ENCODE measurements around the gene BMPR1A. TPM values are rescaled to one million over a fixed set of nuclear protein-coding genes. Genes with fewer than 3 reads are reported as not detected.
"Not testable (repeated sequence)": the region's sequence is repeated elsewhere in the genome, so short reads cannot be mapped to it uniquely, and the experiment has no call there.

The BMPR1A gene
- total and polyA plus RNA-seq, 4 donors: 3.8 to 66.2 (median 19.7) TPM

- Histone ChIP-seq H3K36me3 (ENCODE audit: control insufficient read depth in 4 of 4, insufficient read depth in 4 of 4, low read length in 4 of 4) (peaks cover 0 to 3% (median 0%) of the 10 kb centered on the region in 4 donors), H3K9me3 (ENCODE audit: control insufficient read depth in 4 of 4, insufficient read depth in 3 of 4, low read length in 3 of 4) (no peaks in the 10 kb centered on the region), H3K27me3 (ENCODE audit: control insufficient read depth in 3 of 3, insufficient read depth in 3 of 3, low read length in 2 of 3) (no peaks in the 10 kb centered on the region), H3K27ac (ENCODE audit: low read depth in 1 of 2, low read length in 1 of 2) (no peak overlapping the region), H3K4me1 (ENCODE audit: control insufficient read depth in 5 of 5, insufficient read depth in 5 of 5, low read length in 5 of 5) (peaks cover 0 to 30% (median 4%) of the 10 kb centered on the region in 5 donors), H3K9ac (ENCODE audit: insufficient read depth in 1 of 2, low read length in 2 of 2) (no peak overlapping the region), H3K4me3 (no peak overlapping the region)
- ATAC-seq (ENCODE audit: insufficient read depth, low FRiP score): no peak
- no peak for TF ChIP-seq CTCF (IDR thresholded peaks at IDR 0.05; ENCODE audit: control extremely low read depth, extremely low read depth)
- 90 to 96% methylated on average over 1 of the region's 1 CpG for WGBS, 2 donors
- DNase-seq: no peak
These were observed 94.1 kb downstream of the BMPR1A start for GRCh38 chr10:86850481-86850880.

- peak overlapping the region in 1 of 2 donors; percentile 17 for H3K27ac ChIP-seq (ENCODE audit: low read depth in 1 of 2, low read length in 1 of 2)
- DNase-seq (peak; percentile 77 to 97 (median 95)), ATAC-seq (ENCODE audit: insufficient read depth, low FRiP score) (peak; percentile 34)
- H3K4me3 ChIP-seq: no peak overlapping the region
- peaks cover 0 to 5% (median 2%) of the 10 kb centered on the region in 4 donors for H3K36me3 ChIP-seq (ENCODE audit: control insufficient read depth in 4 of 4, insufficient read depth in 4 of 4, low read length in 4 of 4)
- no peaks in the 10 kb centered on the region for H3K9me3 ChIP-seq (ENCODE audit: control insufficient read depth in 4 of 4, insufficient read depth in 3 of 4, low read length in 3 of 4)
- H3K4me1 ChIP-seq (ENCODE audit: control insufficient read depth in 5 of 5, insufficient read depth in 5 of 5, low read length in 5 of 5): peaks cover 0 to 30% (median 4%) of the 10 kb centered on the region in 5 donors
- 79 to 83% methylated on average over 11 of the region's 11 CpGs for WGBS, 2 donors
- no peaks in the 10 kb centered on the region for H3K27me3 ChIP-seq (ENCODE audit: control insufficient read depth in 3 of 3, insufficient read depth in 3 of 3, low read length in 2 of 3)
- TF ChIP-seq CTCF (IDR thresholded peaks at IDR 0.05; ENCODE audit: control extremely low read depth, extremely low read depth): no peak
- H3K9ac ChIP-seq (ENCODE audit: insufficient read depth in 1 of 2, low read length in 2 of 2): peak overlapping the region in 1 of 2 donors; percentile 47
These were observed 95.1 kb downstream of the BMPR1A start for GRCh38 chr10:86851328-86852207.

GRCh38 chr10:86853582-86853981 lies 97.2 kb downstream of the BMPR1A start:
- H3K9ac ChIP-seq (ENCODE audit: insufficient read depth in 1 of 2, low read length in 2 of 2); H3K36me3 ChIP-seq (ENCODE audit: control insufficient read depth in 4 of 4, insufficient read depth in 4 of 4, low read length in 4 of 4); H3K4me3 ChIP-seq; H3K27ac ChIP-seq (ENCODE audit: low read depth in 1 of 2, low read length in 1 of 2); H3K9me3 ChIP-seq (ENCODE audit: control insufficient read depth in 4 of 4, insufficient read depth in 3 of 4, low read length in 3 of 4); ATAC-seq (ENCODE audit: insufficient read depth, low FRiP score); H3K27me3 ChIP-seq (ENCODE audit: control insufficient read depth in 3 of 3, insufficient read depth in 3 of 3, low read length in 2 of 3); DNase-seq: not testable (repeated sequence)
- H3K4me1 ChIP-seq (ENCODE audit: control insufficient read depth in 5 of 5, insufficient read depth in 5 of 5, low read length in 5 of 5): peaks cover 0 to 28% (median 4%) of the 10 kb centered on the region in 5 donors
- 92 to 93% methylated on average over 10 to 12 of the region's 12 CpGs for WGBS, 2 donors

- ATAC-seq (ENCODE audit: insufficient read depth, low FRiP score) (no peak), DNase-seq (no peak)
- no peak overlapping the region for H3K9ac ChIP-seq (ENCODE audit: insufficient read depth in 1 of 2, low read length in 2 of 2)
- H3K9me3 ChIP-seq (ENCODE audit: control insufficient read depth in 4 of 4, insufficient read depth in 3 of 4, low read length in 3 of 4): no peaks in the 10 kb centered on the region
- no peaks in the 10 kb centered on the region for H3K27me3 ChIP-seq (ENCODE audit: control insufficient read depth in 3 of 3, insufficient read depth in 3 of 3, low read length in 2 of 3)
- no peak overlapping the region for H3K4me3 ChIP-seq
- peaks cover 0 to 16% (median 0%) of the 10 kb centered on the region in 5 donors for H3K4me1 ChIP-seq (ENCODE audit: control insufficient read depth in 5 of 5, insufficient read depth in 5 of 5, low read length in 5 of 5)
- WGBS, 2 donors: 40 to 62% methylated on average over 1 of the region's 1 CpG
- H3K36me3 ChIP-seq (ENCODE audit: control insufficient read depth in 4 of 4, insufficient read depth in 4 of 4, low read length in 4 of 4): peaks cover 0 to 5% (median 2%) of the 10 kb centered on the region in 4 donors
- H3K27ac ChIP-seq (ENCODE audit: low read depth in 1 of 2, low read length in 1 of 2): no peak overlapping the region
- no peak for TF ChIP-seq CTCF (IDR thresholded peaks at IDR 0.05; ENCODE audit: control extremely low read depth, extremely low read depth)
These were observed 99.1 kb downstream of the BMPR1A start for GRCh38 chr10:86855513-86855912.
